GM19397 (cell line): ENCODE measurements around the gene KIRREL3.

Experiments
- ATAC-seq: cut with Tn5 transposase; IDR thresholded peaks from one replicate; pipeline ENCODE4 v1.9.1; 2021; ENCODE audit warnings: mild to moderate bottlenecking, moderate library complexity; ENCODE audit not compliant: unreplicated experiment

The KIRREL3 gene

DNA sequence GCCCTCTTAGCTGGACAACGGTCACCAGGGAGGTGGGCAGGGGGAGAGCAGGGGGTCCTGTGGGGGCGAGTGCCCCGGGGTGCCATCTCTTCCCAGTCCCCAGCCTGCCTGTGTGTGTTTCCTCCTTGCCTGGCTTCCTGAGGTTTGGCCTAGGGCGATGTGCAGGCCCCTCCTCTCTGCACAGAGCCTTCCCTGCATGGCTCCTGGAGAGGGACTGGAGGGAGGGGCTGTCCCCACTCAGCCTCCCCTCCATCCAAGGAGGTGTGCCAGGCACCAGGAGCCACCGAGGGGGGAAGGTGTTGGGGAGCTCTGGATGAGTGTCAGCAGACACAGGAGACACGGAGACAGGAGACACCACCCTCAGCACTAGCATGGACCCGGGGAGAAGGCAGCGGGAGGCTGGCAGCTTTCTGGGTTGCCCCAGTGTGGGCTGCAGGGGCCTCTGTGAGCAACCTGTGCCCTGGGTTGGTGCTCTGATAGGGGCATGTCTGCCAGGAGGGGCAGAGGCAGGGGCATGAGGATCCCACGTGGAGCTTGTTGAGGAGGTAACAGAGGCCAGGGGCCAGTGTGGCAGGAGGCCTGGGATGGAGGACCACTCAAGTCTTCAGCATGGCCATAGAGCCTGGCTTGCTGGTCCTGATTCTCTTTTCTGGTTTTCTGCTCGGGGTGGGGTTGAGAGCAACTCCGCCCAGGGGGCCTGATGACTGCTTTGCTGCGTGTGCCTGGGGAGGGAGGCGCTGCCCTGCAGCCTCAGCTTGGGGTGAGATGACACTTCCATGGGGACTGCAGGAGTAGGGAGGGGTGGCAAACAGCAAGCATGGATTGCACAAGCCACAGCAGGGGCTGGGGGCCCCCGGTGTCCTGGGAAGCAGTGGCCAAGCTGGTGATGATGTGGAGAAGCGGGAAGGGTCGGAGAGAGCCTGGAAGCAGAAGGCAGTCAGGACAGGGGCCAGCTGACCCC lies 566.3 kb downstream of the KIRREL3 start:
- ATAC-seq, result no peak

DNA sequence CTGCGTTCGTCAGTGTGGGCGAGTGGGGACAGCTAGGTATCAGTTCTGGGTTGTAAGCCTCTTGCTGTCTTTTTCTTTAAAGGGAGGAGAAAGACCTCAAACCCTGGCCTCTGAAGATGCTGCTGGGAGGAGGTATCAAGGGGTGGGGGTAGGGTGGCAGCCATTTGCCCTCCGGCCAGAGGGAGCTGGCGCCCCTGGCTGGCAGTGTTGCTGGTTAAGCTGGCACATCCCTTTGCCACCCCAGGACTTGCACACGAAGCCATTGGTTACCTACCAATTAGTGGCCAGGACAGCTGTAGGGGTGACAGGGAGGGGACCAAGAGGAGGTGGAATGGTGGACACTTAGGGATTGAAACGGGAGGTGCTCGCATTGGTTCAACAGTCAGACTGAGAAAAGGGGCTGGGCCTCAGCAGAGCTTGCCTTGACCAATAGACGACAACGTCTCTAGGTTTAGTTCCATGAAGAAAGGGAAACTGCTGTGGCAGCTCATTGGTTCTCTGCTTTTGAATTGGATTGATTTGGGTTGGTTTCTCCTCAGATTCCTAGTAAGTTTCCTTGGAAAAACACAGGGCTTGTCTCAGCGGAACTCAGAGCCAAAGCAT lies 567.2 kb downstream of the KIRREL3 start:
- no peak for ATAC-seq

DNA sequence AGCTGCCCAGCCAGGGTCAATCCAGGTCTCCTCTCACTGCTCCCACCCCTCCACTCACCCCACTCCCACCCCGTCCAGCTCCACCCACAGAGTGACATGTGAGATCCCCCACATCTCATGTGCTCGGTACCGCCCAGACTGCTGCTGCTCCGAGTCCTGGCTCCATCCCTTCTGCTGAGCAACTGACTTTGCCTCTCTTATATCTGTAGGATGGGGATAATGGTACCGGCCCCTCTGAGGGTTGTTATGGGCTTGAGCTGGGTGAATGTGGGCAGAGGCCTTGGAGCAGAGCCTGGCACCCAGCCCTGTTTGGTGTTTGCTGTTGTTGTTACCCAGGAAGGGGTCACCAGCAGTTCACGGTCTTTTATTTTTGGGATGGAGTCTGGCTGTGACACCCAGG lies 568.0 kb downstream of the KIRREL3 start:
- no peak for ATAC-seq

DNA sequence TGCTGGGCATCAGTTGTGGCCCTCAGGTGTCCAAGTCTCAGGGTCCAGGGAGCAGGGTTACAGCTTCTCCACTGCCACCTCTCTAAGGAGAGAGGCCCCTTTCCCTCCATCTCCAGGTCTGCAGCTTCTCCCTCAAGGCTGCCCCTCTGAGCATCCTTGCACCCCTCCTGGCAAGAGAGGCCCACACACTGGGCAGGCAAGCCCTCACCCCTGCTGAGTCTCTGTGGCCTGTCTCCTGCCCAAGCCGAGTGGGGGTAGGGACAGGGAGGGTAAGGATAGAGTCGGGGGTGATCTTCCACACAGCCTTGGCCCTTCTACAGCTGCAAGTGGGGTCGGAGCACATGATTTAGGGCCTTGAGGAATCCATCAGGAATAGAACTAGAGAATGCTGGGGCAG lies 568.5 kb downstream of the KIRREL3 start:
- ATAC-seq, result no peak

DNA sequence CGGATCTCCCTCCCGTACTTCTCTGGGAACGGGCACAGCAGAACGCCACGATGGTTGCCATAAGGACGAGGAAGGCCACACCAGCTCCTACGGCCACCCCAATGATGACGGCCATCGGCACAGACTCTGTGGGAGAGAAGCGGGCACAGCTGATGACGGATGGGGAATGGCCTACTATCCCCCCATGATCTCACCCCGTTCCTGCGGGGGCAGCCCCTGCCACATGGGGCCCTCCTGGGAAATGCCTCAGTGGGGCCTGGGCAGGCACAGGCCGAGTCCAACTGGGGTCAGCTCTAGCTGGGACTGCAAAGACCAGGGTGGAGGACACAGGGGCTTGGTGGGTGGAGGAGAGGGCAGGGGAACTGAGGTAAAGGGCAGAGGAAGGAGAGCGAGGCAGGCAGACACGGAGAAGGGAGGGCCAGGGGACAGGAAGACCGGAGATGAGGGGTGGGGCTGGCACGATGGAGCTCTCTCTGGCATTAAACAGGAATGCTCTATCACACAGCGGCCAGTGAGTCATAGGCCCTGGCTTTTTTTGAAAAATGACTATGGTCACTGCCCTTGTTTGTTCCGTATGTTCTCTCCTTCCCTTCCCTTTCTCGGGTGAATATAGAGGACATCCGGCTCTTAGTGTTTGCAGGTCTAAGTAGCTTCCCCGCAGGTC lies 569.0 kb downstream of the KIRREL3 start:
- no peak for ATAC-seq

DNA sequence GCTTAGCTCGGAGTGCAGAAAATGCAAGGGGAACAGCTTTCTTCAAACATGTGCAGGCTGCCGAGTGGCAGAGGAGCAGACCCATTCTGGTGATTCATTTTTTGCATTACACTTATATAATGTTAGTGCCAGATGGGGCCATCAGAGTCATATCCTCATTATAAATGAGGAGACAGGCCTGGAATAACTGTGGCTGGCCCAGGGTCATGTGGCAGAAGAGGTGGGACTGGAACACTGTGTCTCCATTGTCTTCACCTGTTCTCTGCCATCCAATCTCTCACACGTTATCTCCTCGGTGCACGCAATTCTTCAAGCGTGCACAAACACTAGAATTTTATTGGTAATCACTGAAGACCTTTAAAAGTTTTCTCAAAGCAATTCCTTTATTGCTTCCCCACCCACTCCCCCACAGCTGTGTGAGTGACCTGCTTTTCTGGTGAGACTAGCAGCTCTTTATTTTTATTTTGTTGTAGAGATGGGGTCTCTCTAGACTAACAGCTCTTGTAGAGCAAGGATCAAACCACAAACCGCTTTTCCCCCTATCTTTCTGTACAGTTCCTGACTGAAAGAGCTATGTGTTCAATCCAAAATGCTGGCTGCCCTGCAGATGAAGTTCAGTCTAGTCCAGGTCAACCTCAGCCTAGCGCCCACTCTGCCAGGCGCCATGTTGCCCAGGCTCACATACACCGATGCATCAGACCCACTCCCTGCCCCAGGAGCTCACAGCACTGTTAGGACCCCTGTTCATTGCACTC lies 569.8 kb downstream of the KIRREL3 start:
- ATAC-seq, result no peak

DNA sequence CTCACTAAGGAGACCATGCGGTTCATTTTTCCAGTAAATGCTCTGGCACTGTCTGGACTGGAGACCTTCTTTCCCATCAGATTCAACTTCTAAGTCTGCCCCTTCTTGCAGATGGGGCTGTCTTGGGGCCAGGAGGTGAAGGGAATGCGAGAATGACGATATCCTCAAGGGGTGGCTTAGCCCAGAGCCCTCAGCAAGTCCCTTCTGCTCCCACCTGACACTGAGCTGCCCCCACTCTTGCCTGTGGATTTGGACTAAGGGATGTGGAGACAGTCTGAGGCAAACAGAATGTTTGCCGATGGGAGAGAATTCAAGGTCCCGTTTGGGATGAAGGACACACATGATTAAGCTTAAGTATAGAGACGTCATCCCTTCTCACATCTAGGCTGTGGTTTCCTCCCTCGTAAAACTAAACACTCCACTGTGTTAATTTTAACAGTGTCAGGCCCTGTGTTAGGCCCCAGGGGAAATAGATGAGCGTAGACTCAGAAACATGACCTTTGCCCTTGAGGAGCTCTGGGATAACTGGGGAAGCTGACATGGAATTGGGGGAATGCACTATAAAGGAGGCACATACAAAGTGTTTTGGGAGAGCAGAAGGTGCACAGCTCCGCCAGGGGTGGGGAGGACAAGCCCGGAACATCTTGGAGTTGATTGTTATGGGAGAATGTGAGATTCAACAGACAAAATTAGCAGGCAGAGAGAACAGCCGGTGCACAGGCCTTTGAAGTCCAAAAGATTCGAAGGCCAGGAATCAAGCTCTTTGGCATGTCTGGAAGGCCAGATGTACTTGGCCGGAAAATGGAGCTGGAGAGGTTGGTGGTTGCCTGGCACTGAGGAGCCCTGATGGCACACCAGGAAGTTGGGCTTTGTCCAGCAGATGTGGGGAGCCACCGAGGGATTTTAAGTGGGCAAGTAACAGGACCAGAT lies 573.5 kb downstream of the KIRREL3 start:
- no peak for ATAC-seq

DNA sequence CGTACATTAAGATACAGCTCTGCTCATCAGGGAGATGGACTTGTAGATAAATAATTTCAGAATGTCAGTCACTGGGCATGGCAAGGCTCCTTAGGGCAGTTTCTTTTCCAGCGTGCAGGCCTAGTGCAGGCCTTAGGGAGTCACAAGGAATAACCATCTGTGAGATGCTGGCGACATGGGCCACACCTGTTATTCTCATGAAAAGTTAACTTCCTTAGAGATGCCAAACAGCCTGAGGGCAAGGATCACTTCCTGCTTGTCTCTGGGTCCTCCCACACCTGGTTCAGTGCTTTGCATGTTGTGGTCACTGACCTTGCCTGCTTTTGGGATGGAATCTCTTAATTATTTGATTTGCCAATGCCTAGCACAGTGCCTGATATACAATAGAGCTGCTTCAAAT lies 574.5 kb downstream of the KIRREL3 start:
- ATAC-seq, result no peak

DNA sequence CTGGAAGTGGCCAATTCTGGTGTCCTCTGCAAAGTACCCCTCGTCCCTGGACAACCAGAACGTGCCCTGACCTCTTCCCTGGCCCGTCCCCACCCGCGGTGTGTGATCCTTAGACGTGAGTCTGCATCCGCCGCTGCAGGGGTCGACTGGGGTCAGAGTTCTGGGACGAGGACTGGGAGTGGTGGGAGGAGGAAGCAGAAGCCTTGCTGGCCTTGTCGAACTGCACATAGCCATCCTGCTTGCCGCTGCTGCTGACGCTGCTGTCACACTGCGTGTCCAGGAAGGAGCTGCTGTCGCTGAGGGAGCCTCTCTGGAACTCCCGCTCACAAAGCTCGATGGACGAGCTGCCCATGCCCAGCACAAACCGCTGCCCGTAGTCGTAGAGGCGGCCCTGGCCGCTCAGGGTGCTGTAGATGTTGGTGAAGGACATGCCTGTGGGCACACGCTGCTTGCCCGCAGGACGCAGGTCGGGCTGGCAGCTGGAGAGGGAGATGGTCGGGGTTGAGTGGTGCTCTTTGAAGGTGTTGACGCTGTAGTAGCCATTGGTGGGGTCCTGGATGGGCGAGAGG lies 576.0 kb downstream of the KIRREL3 start:
- no peak for ATAC-seq

DNA sequence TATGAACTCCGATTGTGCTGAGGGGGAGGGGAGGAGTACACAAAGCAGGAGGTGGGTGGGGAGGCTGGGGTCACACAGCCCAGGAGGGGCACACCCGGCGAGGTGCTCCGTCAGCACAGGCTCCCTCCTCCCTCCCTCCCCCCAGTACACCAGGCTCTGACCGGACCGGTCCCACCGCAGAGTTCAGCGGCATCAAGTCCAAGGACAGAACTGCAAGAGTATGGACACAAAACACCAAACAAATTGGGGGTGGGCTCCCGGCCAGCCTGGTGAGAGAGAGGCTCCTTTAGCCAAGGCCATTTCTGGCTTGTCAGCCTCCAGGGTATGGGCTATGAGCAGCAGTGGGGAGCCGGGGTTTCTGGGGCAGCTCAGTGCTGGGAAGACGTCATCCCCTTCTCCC lies 576.8 kb downstream of the KIRREL3 start:
- ATAC-seq, result no peak

DNA sequence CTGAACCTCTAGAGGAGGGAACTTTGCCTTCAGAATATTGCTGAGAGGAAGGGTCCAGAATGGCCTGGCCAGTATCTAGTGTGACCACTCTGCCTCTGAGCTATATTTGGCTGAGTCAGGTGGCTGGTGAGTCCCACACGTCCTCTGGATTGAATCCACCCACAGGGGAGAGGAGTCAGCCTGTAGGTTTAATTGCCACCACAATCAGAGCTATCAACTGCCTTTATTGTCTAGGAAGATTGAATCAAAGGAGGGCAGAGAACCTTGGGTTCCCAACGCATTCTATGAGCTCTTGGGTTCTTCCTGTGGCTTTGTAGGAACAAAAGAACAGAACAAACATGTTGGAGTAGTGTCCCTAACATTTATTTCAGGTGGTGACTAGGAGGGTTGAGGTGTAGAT lies 577.4 kb downstream of the KIRREL3 start:
- no peak for ATAC-seq

DNA sequence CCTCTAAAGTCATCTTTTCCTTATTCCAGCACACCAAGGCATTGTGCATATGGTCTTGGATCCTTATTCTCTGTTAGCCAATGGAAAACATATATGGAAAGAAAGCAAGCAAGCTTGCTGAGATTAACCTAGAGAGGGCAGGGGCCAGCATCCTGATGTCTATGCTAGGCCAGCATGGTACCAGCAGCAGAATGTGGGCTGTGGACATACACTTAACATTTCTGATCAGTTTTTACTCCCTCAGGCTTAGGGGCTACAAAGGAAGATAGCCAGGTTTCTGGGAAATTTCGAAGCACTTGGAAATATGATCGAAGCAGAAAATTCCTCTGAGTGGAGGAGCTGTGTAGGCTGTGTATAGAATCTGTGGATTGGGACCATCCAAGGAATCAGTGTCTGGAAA lies 578.1 kb downstream of the KIRREL3 start:
- no peak for ATAC-seq

DNA sequence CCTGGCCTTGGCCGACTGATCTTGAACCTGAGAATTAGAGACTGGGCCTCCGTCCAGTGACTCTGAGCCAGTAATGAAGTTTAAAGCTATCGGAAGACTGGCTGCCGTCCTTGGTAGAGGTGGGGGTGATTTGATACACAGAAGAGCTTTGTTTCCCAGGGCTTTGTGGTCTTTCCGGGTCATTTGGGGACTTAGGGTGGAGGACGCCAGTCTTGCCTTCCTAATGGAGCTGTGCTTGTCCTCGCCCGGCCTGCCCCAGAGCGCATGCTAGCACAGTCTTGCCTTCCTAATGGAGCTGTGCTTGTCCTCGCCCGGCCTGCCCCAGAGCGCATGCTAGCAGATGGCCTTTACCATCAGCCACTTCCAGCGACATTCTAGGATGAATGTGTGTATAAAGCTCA lies 579.3 kb downstream of the KIRREL3 start:
- no peak for ATAC-seq

DNA sequence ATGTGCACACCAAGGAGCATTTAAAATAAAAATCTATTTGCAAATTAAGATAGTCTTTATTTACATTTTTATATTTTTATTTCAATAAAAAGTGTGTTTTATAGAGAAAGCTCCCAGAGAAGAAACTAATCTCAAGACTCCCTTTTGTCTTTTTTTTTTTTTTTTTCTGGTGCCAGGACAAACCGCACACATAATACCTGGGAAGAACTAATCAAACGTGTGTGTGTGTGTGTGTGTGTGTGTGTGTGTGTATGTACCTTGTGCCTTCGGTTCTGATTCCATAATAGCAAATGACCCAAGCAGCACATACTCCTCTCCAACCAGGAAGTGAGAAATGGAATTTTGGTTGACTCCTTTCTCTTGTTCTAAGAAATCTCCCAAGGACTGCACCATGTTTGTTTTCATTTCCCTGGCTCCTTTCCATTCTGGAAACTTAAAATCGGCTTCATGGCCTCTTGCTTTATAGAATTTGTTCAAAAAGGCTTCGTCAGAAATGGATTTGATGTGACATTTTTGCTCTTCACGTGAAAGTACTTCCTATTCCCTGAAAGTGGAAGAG lies 579.8 kb downstream of the KIRREL3 start:
- ATAC-seq, result no peak

DNA sequence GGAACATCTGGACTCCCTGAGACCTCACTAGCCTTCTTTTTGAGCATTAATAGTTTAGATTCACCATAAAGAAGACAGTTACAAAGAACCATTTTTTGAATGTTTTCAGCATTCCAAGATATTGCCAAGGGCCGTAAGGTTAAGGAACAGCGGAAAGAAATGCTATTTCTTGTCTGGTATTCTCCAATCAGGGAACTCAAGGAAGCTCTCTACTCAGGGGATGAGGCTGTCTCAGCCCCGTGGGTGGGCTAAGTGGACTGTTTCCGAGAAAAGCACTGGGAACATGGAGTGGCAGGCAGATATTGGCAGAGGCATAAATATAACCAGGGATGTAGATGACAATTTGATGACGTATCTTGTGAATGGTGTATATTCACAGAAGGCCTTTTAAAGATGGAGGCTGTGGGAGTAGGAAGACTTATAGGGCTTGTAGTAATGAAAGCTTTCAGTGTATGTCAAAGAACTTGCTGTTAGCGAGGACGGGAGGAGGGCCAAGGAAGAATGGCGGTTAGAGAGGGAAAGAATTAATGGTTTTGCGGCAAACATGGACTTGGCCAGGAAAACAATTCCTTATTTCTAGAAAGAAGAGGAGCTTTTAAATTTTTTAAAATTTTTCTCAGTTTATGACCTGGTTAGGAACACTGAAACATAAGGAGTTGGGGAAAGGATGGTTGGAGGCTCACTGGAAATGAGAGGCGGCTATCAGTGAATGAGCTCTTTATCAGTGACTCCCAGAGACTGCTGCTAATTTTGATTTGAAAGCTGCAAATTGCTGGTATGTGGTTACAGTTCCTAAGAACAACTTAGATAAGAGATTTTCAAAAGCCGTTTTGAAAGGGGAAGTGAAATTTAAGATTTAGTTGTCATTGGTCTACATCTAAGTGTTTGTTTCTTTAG lies 580.5 kb downstream of the KIRREL3 start:
- peak; percentile 49 for ATAC-seq

DNA sequence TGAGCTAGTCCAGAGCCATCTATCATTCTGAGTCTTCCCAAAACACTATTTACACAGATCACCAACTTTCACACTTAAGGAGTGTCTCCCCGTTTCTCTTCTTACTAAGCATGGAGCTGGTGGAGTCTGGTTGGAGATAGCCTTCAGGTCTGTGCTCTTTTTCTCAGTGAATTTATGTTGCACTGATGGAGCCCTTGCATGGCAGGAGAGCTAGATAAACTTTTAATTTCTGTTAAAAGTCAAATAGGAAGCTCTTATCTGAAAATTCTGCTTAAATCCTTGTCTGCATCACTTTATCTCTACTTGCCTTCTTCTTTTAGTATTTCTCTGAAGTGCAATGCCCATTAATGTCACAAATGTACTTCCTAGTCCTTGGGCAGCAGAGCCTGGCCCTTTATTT lies 581.7 kb downstream of the KIRREL3 start:
- ATAC-seq, result no peak

DNA sequence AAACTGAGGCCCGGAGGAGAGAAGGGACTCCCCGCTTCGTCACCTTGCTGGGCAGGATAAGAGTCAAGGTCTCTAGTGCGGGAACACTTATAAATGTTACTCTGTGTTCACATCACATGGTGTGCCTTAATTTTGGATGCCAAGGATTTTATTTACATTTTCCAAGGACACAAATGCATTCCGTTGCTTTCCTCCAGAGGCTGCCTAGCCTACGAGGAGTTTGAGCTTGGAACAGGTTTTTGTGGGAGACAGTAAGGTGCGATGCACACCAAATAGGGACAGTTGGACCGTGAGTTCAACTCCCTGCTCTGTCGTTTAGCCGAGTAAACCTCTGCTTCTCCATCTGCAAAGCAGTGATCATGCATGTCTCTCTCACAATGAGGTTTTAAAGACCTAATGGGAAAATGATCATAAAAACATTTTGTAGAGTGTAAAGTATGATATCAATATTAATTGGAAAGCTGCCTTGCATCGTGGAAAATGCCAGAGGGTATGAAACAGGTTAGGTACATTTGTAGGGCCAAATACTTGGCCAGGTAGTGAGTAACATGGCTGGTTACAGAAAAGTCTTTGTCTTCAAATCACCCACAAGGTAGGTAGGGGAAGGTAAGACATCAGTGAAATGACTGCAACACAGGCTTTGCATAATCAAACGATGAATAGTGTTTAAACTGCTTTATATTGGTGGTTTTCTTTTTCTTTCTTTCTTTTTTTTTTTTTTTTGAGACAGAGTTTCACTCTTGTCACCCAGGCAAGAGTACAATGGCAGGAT lies 583.3 kb downstream of the KIRREL3 start:
- no peak for ATAC-seq
